Left ventricle myocardium superior (tissue), 1 donor: Measurements from ENCODE around the gene KSR1. TPM values are rescaled to one million over a fixed set of nuclear protein-coding genes. Genes with fewer than 3 reads are reported as not detected.
"Not testable (repeated sequence)": the region's sequence is repeated elsewhere in the genome, so short reads cannot be mapped to it uniquely, and the experiment has no call there.

ENCODE experiments used
- ATAC-seq: fragments of 200-7000 bp; cut with Tn5 transposase; one replicate; pipeline ENCODE4 v1.9.1; 2020; ENCODE audit warnings: mild to moderate bottlenecking, moderate library complexity
- DNase-seq: peaks from one replicate; pipeline ENCODE4 v3.0.0-alpha.2; 2020
- intact Hi-C: fragments of 100-400 bp; cut with micrococcal nuclease; formaldehyde crosslinking; loops from one replicate; pipeline ENCODE4 v1.11.0; 2022
- total RNA-seq: library from RNA; stranded (reverse); fragmentation: NEBNext Ultra II Directional; extraction: Animal tissue kit (Norgen Biotek cat#: 25700); gene quantifications from one replicate; pipeline ENCODE4 v1.2.1, GENCODE V29; 2021
- donor health status: DM: no; HTN: yes; CAD: no; lungs with severe emphysema.

KSR1 gene
- total RNA-seq, 1 donor from 2014 or later, result 10.2 TPM

DNA sequence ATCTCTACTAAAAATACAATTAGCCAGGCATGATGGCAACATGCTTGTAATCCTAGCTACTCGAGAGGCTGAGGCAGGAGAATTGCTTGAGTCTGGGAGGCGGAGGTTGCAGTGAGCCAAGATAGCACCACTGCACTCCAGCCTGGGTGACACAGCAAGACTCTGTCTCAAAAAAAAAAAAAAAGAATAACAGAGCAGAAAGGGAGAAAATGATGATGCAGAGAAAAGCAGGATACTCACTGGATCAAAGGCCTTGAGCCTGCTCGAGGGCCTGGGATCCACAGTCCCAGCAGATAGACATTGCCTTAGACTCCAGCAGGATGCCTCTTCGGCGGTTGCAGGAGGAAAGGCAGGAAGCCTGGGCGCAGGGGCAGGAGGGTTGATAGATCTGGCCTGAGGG lies 7.7 kb upstream of the KSR1 start:
- intact Hi-C loops, DNase-seq, ATAC-seq: not testable (repeated sequence)

DNA sequence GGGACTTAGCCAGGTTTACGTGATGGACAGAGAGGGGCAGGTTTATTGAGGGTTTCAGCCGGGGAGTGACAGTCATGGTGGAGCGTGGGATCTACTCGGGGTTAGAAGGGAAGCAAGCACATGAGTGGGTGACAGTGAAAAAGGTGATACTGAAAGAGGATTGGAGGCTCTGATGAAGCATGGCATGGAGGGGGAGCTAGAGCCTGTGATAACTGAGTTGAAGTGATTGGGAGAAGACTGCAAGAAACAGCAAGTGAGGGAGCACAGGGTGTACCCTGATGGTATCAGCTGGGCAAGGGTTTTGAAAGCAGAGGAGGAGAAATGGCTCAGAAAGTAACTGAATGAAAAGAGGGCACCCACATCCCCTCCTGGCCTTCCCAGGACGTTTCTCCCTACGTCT lies 6.7 kb upstream of the KSR1 start:
- DNase-seq (no peak), ATAC-seq (no peak)
- intact Hi-C loops, result no loop called here

DNA sequence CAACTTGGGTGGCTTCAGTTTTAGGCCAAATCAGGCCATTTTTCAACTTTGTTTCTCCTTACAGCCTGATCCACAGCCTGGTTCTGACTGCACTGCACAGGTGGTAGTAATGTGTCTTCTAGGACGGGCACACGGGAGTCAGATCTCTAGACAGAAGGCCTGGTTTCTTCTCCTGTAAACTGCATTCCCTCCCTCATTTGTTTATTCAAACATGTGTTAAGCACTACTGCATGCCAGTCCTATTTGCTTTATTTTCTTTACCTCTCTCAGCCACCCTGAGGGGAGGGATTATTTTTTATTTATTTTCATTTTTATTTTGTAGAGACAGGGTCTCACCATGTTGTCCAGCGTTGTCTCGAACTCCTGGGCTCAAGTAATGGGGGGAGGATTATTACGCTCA lies 6.3 kb upstream of the KSR1 start:
- no peak for DNase-seq
- intact Hi-C loops, result no loop called here
- no peak for ATAC-seq

GRCh38 chr17:27450416-27450815 lies 5.8 kb upstream of the KSR1 start:
- no peak for ATAC-seq
- DNase-seq, result no peak
- intact Hi-C loops, result no loop called here

- DNase-seq, result no peak
- intact Hi-C loops, result no loop called here
- no peak for ATAC-seq
Observed at GRCh38 chr17:27451906-27452305, 4.3 kb upstream of the KSR1 start.

DNA sequence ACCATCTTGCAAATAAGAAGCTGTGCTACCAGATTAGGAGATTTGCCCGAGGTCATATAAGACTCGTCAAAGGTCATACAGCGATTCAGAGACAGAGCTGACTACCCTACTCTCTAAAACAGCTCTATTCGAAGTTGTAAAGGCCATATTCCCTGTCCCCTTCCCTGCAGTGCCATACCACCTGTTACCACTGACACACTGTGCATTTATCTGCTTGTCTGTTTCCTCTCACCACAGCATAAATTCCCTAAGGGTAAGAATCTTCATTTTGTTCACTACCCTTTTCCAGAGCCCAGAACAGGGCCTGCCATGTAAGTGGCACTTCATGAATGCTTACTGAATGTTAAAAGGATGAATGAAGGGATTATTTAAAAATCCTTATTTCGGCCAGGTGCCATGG lies 3.4 kb upstream of the KSR1 start:
- no peak for ATAC-seq
- intact Hi-C loops, result no loop called here

DNA sequence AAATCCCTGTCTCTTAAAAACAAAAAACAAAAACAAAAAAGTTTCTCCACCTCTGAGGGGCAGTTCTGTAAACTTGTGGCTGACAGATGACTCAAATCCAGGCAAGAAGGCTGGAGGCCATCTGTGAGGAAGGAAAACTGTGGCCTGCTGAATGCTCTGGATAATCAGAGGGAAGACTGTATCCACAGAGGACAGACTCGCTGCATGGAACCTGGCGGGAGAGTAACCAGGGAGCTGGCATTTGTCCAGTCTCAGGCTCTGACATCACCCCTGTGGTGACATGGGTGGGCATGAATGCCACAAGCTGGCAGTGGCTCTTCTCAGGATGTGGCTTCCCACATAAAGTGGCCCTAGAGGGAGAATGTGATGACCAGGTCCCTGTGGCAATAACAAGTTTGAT lies 2.8 kb upstream of the KSR1 start:
- no peak for ATAC-seq
- no peak for DNase-seq
- intact Hi-C loops, result no loop called here

More for the DNA sequence above, 3.4 kb upstream of the KSR1 start:
- no peak for DNase-seq

DNA sequence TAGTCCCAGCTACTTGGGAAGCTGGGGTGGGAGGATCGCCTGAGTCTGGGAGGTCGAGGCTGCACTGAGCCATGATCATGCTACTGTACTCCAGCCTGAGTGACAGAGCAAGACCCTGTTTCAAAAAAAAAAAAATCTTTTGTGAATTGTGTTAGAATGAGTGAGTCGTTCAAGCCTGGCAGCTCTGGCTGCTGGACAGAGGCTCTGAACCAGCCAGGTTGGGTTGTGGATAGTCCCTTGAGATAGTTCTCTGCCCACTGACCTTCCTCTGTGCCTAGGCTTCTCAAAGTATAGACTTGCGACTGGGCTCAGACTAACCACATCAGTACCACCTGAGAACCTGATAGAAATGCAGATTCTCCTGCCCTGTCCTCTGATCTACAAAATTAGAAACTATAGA lies 2.2 kb upstream of the KSR1 start:
- ATAC-seq (no peak), DNase-seq (no peak)
- intact Hi-C loops, result no loop called here

- DNase-seq (no peak), ATAC-seq (no peak)
- intact Hi-C loops, result no loop called here
Observed at GRCh38 chr17:27455236-27455913, 873 bp upstream of the KSR1 start.

- intact Hi-C loops, result no loop called here
- DNase-seq (no peak), ATAC-seq (peak; percentile 15)
Observed at GRCh38 chr17:27456681-27457359, 572 bp downstream of the KSR1 start.

DNA sequence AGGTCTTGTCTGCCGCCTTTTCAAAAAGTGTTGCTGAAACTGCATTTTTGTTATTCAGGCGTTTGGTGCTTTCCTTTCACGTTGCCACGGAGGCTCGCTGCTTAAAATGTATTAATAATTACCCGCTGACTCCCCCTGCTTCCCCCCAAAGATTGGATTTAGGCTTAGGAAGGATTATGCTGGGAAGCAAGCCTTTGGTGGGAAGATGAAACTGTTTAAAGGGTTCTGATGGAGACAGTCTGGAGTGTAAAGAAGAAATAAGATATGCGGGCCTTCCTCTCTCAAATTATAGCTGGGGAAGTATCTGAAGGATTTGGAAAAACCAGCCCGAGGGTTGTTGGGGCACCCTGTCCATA lies 1.1 kb downstream of the KSR1 start:
- DNase-seq (no peak), ATAC-seq (no peak)
- intact Hi-C loops, result no loop called here

DNA sequence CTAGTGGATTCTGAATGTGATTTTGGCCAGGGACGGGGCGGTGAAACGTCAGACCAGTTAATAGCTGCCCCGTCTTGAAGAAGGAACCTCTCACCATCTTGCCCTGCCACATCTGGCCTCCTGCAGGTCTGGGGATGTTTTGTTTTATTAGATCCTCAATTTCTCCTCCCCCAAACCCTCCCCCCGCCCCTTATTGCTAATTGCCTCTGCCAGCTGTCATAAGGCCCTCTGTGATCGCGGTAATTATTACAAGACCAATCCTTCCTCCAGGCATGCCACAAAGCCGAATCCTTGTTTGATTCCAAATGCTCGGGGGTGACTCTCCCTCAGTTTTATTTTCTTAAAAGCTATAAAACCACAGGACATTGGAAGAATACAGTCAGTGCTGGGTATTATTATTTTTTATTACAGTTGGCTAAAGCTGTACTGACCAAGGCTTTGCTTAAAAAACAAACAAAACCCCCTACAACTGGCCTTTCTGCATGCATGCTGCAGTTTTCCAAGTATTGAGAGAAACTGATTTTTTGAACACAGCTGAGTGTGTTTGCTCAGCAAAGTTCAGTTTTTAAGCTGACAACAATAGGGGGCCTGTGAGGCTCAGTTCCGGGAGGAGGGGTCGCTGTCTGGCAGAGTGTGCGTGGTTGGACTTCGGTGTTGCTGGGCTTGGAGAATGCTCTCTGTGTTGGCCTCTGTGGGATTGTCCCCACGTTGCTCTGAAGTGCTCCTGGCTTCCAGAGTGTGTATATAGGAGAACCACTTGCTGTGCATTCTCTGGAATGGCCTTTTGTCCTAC lies 1.7 kb downstream of the KSR1 start:
- intact Hi-C loops, result no loop called here
- DNase-seq, result no peak
- ATAC-seq, result no peak

DNA sequence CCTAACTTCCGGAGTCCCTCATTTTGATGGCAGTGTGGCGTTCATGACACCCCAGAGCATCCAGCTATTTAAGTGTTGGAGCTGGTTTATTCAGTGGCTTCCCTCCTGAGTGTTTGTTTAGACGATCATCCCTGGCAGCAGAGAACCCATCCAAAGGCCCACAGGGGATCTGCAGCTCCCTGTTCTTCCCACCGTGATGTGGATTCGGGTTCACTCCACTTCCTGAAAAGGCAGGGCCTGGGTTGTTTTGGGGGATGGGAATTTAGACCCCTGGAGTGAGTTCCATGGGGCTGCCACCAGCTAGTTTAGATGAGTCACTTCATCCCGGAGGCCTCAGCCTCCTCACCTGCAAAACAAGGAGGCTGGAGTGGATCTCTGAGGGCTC lies 2.3 kb downstream of the KSR1 start:
- DNase-seq (no peak), ATAC-seq (no peak)
- intact Hi-C loops, result no loop called here

- intact Hi-C loops, result no loop called here
- ATAC-seq, result no peak
Observed at GRCh38 chr17:27459433-27459832, 3.2 kb downstream of the KSR1 start.

DNA sequence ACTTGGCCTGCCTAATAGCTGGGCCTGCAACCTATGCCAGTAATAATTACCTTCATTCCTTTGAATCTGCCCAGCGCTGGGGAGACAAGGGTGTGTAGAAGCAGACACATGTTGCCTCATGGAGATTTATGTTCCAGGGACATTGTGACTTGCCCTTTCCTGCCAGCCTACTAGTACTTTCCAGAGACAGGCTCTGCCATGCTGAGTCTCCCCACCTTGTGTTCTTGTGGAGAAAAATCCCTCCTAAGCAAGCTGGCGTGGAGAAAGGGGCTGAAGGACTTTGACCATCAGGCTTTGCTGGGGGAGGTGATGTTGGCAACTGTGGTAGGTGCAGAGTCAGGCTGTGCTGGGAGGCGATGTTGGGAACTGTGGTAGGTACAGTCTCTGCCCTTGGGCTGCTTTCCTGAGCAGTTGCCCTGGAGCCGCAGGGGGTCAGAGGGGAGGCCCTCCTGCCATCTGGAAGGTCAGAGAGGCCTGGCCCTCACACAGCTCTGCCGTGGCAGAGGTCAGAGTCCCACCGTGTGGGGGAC lies 4.0 kb downstream of the KSR1 start:
- intact Hi-C loops, result no loop called here
- ATAC-seq, result no peak
- no peak for DNase-seq

More at GRCh38 chr17:27459433-27459832, 3.2 kb downstream of the KSR1 start:
- DNase-seq, result no peak

DNA sequence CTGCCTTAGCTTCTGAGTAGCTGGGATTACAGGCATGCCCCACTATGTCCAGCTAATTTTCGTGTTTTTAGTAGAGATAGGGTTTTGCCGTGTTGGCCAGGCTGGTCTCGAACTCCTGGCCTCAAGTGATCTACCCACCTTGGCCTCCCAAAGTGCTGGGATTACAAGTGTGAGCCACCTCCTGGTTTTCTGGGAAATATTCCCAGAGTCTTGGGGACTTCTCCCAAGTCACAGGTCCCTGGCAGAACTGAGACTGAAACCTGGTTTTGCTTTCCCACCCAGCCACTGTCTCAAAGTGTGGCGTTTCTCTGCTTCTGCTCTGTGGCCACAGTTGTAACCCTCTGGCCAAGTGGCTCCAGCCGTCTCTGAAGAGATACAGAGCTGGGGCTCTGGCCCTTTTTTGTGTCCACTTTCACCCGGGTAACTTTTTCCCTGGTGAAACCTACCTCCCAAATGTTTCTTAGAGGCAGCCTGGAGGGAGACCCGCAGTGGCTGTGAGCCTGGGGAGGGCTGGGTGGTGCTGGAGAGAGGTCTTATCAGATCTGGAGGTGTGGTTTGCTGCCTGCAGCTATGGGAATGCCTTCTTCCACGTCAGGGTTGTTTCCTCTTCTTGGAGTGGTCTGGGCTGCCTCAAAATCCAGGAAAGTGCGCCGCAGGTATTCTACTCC lies 5.1 kb downstream of the KSR1 start:
- ATAC-seq (no peak), DNase-seq (no peak)
- intact Hi-C loops, result no loop called here

GRCh38 chr17:27462149-27462548 lies 5.9 kb downstream of the KSR1 start:
- ATAC-seq (no peak), DNase-seq (no peak)
- intact Hi-C loops, result no loop called here

- ATAC-seq (no peak), DNase-seq (no peak)
- intact Hi-C loops, result no loop called here
Observed at GRCh38 chr17:27462714-27463113, 6.5 kb downstream of the KSR1 start.

GRCh38 chr17:27463235-27463677 lies 7.0 kb downstream of the KSR1 start:
- no peak for DNase-seq
- no peak for ATAC-seq
- intact Hi-C loops, result no loop called here

DNA sequence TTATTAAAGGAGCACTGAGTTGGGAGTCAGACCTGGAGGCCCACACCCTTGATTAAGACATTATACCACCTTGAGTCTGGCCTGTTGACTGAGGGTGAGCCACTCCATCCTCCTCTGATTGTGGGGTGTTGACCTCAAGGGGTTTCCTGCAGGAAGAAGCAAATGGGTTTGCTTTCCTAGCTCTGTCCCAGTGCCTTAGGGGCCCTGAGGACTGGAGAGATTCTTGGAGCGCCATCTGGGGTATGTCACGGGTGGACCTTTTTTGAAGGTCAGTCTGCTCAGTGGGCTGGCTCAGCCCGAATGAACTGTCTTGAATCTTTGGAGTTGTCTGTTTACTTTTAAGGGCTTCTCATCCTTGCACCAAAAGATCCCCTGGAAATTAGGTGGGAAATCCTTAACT lies 7.8 kb downstream of the KSR1 start:
- intact Hi-C loops, DNase-seq, ATAC-seq: not testable (repeated sequence)
